Activated T-cell treated with anti-CD3 and anti-CD28 coated beads, Interleukin-2, amount 50 U/mL, for 1 hour (primary cell): Measurements from ENCODE around the gene TM2D1.
"Not testable (repeated sequence)": the region's sequence is repeated elsewhere in the genome, so short reads cannot be mapped to it uniquely, and the experiment has no call there.

Experiments
- DNase-seq: peaks from one replicate; pipeline ENCODE4 v3.0.0-alpha.2; 2020

Gene TM2D1

GRCh38 chr1:61724813-61725694 lies at the start of gene TM2D1:
Gene TM2D1, minus strand, starts transcription at chr1:61725141. Its CDS starts 21 bp downstream, at chr1:61725120.
- peak; percentile 84 for DNase-seq

GRCh38 chr1:61770131-61770530 lies 45.2 kb upstream of the TM2D1 start:
- no peak for DNase-seq

GRCh38 chr1:61757950-61758349 lies 33.0 kb upstream of the TM2D1 start:
- no peak for DNase-seq

GRCh38 chr1:61756773-61757172 lies 31.8 kb upstream of the TM2D1 start:
- no peak for DNase-seq

GRCh38 chr1:61754545-61754944 lies 29.6 kb upstream of the TM2D1 start:
- DNase-seq: no peak

- DNase-seq: no peak
Observed at GRCh38 chr1:61753998-61754508, 29.1 kb upstream of the TM2D1 start.

GRCh38 chr1:61752921-61753389 lies 28.0 kb upstream of the TM2D1 start:
- DNase-seq: no peak

- DNase-seq: no peak
Observed at GRCh38 chr1:61749574-61749973, 24.6 kb upstream of the TM2D1 start.

GRCh38 chr1:61748566-61748965 lies 23.6 kb upstream of the TM2D1 start:
- no peak for DNase-seq

- DNase-seq: no peak
Observed at GRCh38 chr1:61746813-61747212, 21.9 kb upstream of the TM2D1 start.

- DNase-seq: no peak
Observed at GRCh38 chr1:61743716-61744580, 19.0 kb upstream of the TM2D1 start.

GRCh38 chr1:61743431-61743705 lies 18.4 kb upstream of the TM2D1 start:
- DNase-seq: no peak

- no peak for DNase-seq
Observed at GRCh38 chr1:61742620-61743430, 17.9 kb upstream of the TM2D1 start.

- peak; percentile 78 for DNase-seq
Observed at GRCh38 chr1:61741711-61742619, 17.0 kb upstream of the TM2D1 start, which contains the start of gene PATJ. Gene PATJ, plus strand, starts transcription at chr1:61742480. Its CDS starts 20,413 bp downstream, at chr1:61762893.

GRCh38 chr1:61740751-61741700 lies 16.1 kb upstream of the TM2D1 start:
- DNase-seq: no peak

GRCh38 chr1:61732726-61733125 lies 7.8 kb upstream of the TM2D1 start:
- no peak for DNase-seq

GRCh38 chr1:61730679-61731078 lies 5.7 kb upstream of the TM2D1 start:
- not testable (repeated sequence) for DNase-seq

- no peak for DNase-seq
Observed at GRCh38 chr1:61727544-61727943, 2.6 kb upstream of the TM2D1 start.

- DNase-seq: no peak
Observed at GRCh38 chr1:61724506-61724812, 482 bp downstream of the TM2D1 start.

- not testable (repeated sequence) for DNase-seq
Observed at GRCh38 chr1:61718996-61719663, 5.8 kb downstream of the TM2D1 start.
